GM10266 (cell line): ENCODE results near the gene FCHO1.

Source experiments
- DNase-seq: peaks from one replicate; pipeline ENCODE4 v3.0.0; 2012; ENCODE audit errors: extremely low spot score
- CTCF ChIP-seq: IDR thresholded peaks from 2 replicates; pipeline ENCODE4 v1.5.1; 2012; ENCODE audit warnings: mild to moderate bottlenecking, low read depth; ENCODE audit not compliant: control insufficient read depth, insufficient read depth; ENCODE audit errors: missing control alignments

Gene FCHO1

GRCh38 chr19:17748884-17749638, 2.2 kb upstream of the FCHO1 start:
- no peak for TF ChIP-seq CTCF
- no peak for DNase-seq

GRCh38 chr19:17749912-17750317, 1.4 kb upstream of the FCHO1 start:
- no peak for DNase-seq
- TF ChIP-seq CTCF, result no peak

- DNase-seq, result no peak
- no peak for TF ChIP-seq CTCF
These were observed 616 bp downstream of the FCHO1 start for GRCh38 chr19:17751912-17752273.

GRCh38 chr19:17752865-17753639, 1.8 kb downstream of the FCHO1 start:
- no peak for DNase-seq
- TF ChIP-seq CTCF, result no peak

GRCh38 chr19:17753976-17754375, 2.7 kb downstream of the FCHO1 start:
- no peak for TF ChIP-seq CTCF
- no peak for DNase-seq

GRCh38 chr19:17754634-17755442, 3.6 kb downstream of the FCHO1 start:
- TF ChIP-seq CTCF, result peak; percentile 52
- peak; percentile 75 for DNase-seq
